Measurements from ENCODE around the gene KATNB1. TPM values are rescaled to one million over a fixed set of nuclear protein-coding genes. Genes with fewer than 3 reads are reported as not detected.

Gene KATNB1
- polyA plus RNA-seq, 3 donors, result 16.9 to 35.6 (median 17.7) TPM

- Histone ChIP-seq H2AFZ (ENCODE audit: insufficient read depth, low read depth, low read length, poor library complexity, severe bottlenecking) (no peak overlapping the region), H4K20me1 (ENCODE audit: insufficient read depth, low read length) (no peaks in the 10 kb centered on the region), H3K9ac (ENCODE audit: insufficient read depth, low read length, poor library complexity, severe bottlenecking) (no peak overlapping the region), H3K4me1 (ENCODE audit: control insufficient read depth in 1 of 2, insufficient read depth in 2 of 2, low read length in 2 of 2) (no peaks in the 10 kb centered on the region), H3K4me2 (replicated peaks; ENCODE audit: extremely low read depth, low read length, poor library complexity, severe bottlenecking) (no peak overlapping the region), H3K27ac (ENCODE audit: low read depth in 1 of 2, low read length in 2 of 2) (no peak overlapping the region), H3K79me2 (ENCODE audit: insufficient read depth, low read length) (no peaks in the 10 kb centered on the region), H3K4me3 (replicated peaks in 1 of 3; ENCODE audit: low read depth in 2 of 3, low read length in 3 of 3) (no peak overlapping the region), H3K9me3 (replicated peaks in 1 of 2; ENCODE audit: control insufficient read depth in 1 of 2, insufficient read depth in 1 of 2, low read length in 2 of 2) (no peaks in the 10 kb centered on the region), H3K36me3 (replicated peaks in 1 of 2; ENCODE audit: control insufficient read depth in 1 of 2, insufficient read depth in 2 of 2, low read length in 2 of 2) (no peaks in the 10 kb centered on the region), H3K27me3 (ENCODE audit: control insufficient read depth in 2 of 2, insufficient read depth in 2 of 2, low read length in 2 of 2) (no peaks in the 10 kb centered on the region)
- no peaks in the 10 kb centered on the region for H3K4me1 Mint-ChIP-seq
- no peak for DNase-seq
- TF ChIP-seq CTCF (IDR thresholded peaks at IDR 0.05), result no peak
- H3K9me3 Mint-ChIP-seq, result peaks cover 0 to 4% (median 0%) of the 10 kb centered on the region in 7 donors
- no peak overlapping the region for H3K4me3 Mint-ChIP-seq
- peaks cover 0 to 2% (median 0%) of the 10 kb centered on the region in 3 donors for H3K27me3 Mint-ChIP-seq (ENCODE audit: low read depth in 3 of 3)
- no peak overlapping the region for H3K27ac Mint-ChIP-seq
- no peaks in the 10 kb centered on the region for H3K36me3 Mint-ChIP-seq
- intact Hi-C loops (cut with micrococcal nuclease), result no loop called here
- WGBS (ENCODE audit: insufficient coverage), result 100% methylated on average over 1 of the region's 1 CpG
Observed at GRCh38 chr16:57706717-57707116, 28.9 kb upstream of the KATNB1 start.

- no peak overlapping the region for H3K27ac Mint-ChIP-seq
- H2AFZ ChIP-seq (ENCODE audit: insufficient read depth, low read depth, low read length, poor library complexity, severe bottlenecking), result no peak overlapping the region
- intact Hi-C loops (cut with micrococcal nuclease), result no loop called here
- no peaks in the 10 kb centered on the region for H3K36me3 ChIP-seq (replicated peaks in 1 of 2; ENCODE audit: control insufficient read depth in 1 of 2, insufficient read depth in 2 of 2, low read length in 2 of 2)
- no peaks in the 10 kb centered on the region for H3K9me3 ChIP-seq (replicated peaks in 1 of 2; ENCODE audit: control insufficient read depth in 1 of 2, insufficient read depth in 1 of 2, low read length in 2 of 2)
- no peaks in the 10 kb centered on the region for H4K20me1 ChIP-seq (ENCODE audit: insufficient read depth, low read length)
- H3K4me3 ChIP-seq (replicated peaks in 1 of 3; ENCODE audit: low read depth in 2 of 3, low read length in 3 of 3), result no peak overlapping the region
- H3K4me3 Mint-ChIP-seq, result no peak overlapping the region
- peaks cover 0 to 4% (median 0%) of the 10 kb centered on the region in 7 donors for H3K9me3 Mint-ChIP-seq
- H3K27ac ChIP-seq (ENCODE audit: low read depth in 1 of 2, low read length in 2 of 2), result no peak overlapping the region
- no peak for TF ChIP-seq CTCF (IDR thresholded peaks at IDR 0.05)
- peaks cover 0 to 2% (median 0%) of the 10 kb centered on the region in 3 donors for H3K27me3 Mint-ChIP-seq (ENCODE audit: low read depth in 3 of 3)
- H3K9ac ChIP-seq (ENCODE audit: insufficient read depth, low read length, poor library complexity, severe bottlenecking), result no peak overlapping the region
- no peaks in the 10 kb centered on the region for H3K4me1 ChIP-seq (ENCODE audit: control insufficient read depth in 1 of 2, insufficient read depth in 2 of 2, low read length in 2 of 2)
- H3K27me3 ChIP-seq (ENCODE audit: control insufficient read depth in 2 of 2, insufficient read depth in 2 of 2, low read length in 2 of 2), result no peaks in the 10 kb centered on the region
- no peak for DNase-seq
- no peaks in the 10 kb centered on the region for H3K79me2 ChIP-seq (ENCODE audit: insufficient read depth, low read length)
- WGBS (ENCODE audit: insufficient coverage), result 98% methylated on average over 11 of the region's 11 CpGs
- no peaks in the 10 kb centered on the region for H3K36me3 Mint-ChIP-seq
- no peaks in the 10 kb centered on the region for H3K4me1 Mint-ChIP-seq
- no peak overlapping the region for H3K4me2 ChIP-seq (replicated peaks; ENCODE audit: extremely low read depth, low read length, poor library complexity, severe bottlenecking)
Observed at GRCh38 chr16:57707331-57707730, 28.2 kb upstream of the KATNB1 start.

All from CD14-positive monocyte (primary cell).